ENCODE data around the gene DMBX1.

DMBX1 gene

DNA sequence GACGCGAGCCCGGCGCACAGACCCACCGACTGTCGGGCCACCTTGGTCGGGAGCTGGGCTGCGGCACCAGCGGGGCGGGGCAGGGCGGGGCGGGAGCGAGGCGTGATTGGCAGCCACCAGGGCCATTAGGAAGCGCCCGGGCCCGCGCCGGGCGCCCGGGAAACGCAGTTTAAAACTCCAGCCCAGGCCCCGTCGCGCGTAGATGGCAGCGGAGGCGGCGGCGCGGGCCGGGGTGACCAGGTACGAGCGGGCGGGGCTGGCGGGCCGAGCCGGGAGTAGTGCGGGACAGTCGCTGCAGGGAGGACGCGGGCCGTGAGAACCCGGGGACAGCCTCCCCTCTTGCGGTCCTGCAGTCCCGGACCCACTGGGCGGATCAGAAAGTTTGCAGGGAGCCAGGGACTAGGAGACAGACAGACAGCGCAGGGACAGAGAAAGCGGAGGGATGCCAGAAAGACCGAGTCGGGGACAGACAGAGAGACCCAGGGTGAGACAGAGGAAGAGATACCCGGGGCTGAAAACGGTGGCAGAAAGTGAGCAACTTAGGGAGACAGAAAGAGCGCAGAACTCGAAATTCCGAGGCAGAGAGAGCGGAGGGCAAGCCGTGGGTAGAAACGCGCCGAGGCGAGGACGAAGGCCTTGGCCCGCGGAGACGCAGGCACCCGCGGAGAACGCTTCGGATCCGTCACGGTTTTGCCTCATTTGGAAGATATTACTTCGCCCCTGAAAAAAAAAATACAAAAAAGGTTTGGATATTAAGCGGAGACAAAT is at the start of gene DMBX1:
TSS of gene DMBX1 (plus strand) at position 199 of the 768 bp plus-strand sequence. CDS start 17,175 bp downstream, outside the sequence.
- Mint-ChIP-seq H3K36me3 (ENCODE audit: low read depth) (no peaks in the 10 kb centered on the region), H3K4me1 (peaks cover 49% of the 10 kb centered on the region), H3K4me3 (peak within 1 kb of the TSS; percentile 73), H3K9me3 (peaks cover 4% of the 10 kb centered on the region), H3K27me3 (ENCODE audit: low read depth, poor library complexity) (peaks cover 100% of the 10 kb centered on the region), H3K27ac (peak within 1 kb of the TSS; percentile 4)
- peak; percentile 71 for DNase-seq
- TF ChIP-seq, protein P1, sequence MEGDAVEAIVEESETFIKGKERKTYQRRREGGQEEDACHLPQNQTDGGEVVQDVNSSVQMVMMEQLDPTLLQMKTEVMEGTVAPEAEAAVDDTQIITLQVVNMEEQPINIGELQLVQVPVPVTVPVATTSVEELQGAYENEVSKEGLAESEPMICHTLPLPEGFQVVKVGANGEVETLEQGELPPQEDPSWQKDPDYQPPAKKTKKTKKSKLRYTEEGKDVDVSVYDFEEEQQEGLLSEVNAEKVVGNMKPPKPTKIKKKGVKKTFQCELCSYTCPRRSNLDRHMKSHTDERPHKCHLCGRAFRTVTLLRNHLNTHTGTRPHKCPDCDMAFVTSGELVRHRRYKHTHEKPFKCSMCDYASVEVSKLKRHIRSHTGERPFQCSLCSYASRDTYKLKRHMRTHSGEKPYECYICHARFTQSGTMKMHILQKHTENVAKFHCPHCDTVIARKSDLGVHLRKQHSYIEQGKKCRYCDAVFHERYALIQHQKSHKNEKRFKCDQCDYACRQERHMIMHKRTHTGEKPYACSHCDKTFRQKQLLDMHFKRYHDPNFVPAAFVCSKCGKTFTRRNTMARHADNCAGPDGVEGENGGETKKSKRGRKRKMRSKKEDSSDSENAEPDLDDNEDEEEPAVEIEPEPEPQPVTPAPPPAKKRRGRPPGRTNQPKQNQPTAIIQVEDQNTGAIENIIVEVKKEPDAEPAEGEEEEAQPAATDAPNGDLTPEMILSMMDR (IDR thresholded peaks at IDR 0.05) = no peak

DNA sequence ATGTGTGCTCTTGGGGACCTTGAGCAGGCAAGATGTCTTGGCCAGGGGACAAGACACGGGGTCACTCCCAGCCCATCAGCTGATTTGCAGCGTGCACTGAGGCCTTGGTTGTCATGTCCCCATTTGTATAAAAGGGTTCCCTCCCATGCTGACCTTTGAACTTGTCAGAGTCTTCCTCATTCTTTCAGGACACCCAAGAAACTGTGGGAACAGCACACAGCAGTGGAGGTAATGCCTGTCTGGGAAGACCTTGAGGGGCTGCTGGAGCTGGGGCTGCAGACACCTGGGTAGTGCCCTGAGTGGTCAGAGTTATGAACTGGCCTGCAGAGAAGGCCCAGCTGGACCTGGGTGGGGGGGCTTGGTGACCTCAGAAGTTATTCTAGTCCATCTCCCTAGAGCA is 49.2 kb upstream of the DMBX1 start:
- no peak for DNase-seq
- Mint-ChIP-seq H3K4me3 (no peak overlapping the region), H3K27ac (no peak overlapping the region), H3K9me3 (no peaks in the 10 kb centered on the region), H3K4me1 (peaks cover 7% of the 10 kb centered on the region), H3K27me3 (ENCODE audit: low read depth, poor library complexity) (peaks cover 76% of the 10 kb centered on the region), H3K36me3 (ENCODE audit: low read depth) (no peaks in the 10 kb centered on the region)
- TF ChIP-seq, protein P1 (IDR thresholded peaks at IDR 0.05) = no peak

DNA sequence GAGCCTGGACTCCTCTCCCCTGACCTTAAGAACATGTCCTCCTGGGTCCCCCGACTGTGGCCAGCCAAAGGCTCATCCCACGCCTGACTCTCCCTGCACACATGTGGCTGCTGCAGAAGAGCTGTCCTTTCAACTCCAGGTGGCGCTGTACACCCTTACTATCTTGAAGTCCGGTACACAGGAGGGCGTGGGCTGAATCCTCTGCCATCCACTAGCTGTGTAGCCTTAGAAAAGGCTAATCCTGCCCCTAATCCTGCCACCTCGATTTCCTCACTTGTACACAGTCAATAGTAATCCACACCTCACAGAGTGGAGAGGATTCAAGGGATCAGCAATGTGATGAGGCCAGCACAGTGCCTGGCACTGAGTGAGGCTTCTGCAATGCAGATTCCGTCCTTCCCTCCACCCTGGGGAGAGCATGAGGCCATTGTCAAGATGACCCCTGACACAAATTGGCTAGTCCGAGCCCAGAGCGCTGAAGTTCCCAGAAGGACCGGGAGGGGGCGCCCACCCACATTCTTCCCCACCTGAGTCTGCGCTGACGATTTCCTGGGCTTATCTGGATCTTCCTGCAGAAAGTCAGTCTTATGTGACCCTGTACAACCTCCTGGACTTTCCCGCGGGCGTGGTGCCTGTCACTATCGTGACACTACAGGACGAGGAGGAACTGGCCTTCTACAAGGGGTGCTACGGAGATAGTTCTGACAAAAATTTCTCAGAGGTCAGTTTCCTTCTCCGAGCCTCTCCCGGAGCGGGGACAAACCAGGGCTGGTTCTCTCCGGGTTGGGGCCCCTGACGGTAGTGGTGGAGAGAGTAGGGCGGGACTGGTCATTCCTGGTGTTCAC is 47.1 kb upstream of the DMBX1 start:
- TF ChIP-seq, protein P1 (IDR thresholded peaks at IDR 0.05) = peak; percentile 95
- Mint-ChIP-seq H3K4me3 (peak overlapping the region; percentile 83), H3K9me3 (no peaks in the 10 kb centered on the region), H3K4me1 (peaks cover 15% of the 10 kb centered on the region), H3K36me3 (ENCODE audit: low read depth) (no peaks in the 10 kb centered on the region), H3K27me3 (ENCODE audit: low read depth, poor library complexity) (peaks cover 83% of the 10 kb centered on the region), H3K27ac (no peak overlapping the region)
- DNase-seq = peak; percentile 90

DNA sequence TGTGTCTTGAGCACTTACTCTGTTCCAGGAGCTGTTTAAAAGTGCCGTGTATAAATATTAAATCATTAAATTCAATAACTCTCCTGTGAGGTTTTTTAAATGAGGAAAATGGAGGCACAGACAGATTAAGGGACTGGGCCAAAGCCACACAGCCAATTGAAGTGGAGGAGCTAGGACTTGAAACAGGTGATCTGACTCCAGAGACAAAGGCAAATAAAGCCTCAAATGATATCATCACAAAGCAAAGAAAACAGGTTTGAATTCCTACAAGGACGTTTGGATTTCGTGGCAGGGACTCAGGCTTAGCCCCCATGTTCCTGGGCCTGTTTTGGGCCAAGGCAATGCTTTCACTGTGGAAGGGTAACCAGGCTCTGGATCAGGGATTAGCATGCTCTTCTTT is 45.2 kb upstream of the DMBX1 start:
- Mint-ChIP-seq H3K36me3 (ENCODE audit: low read depth) (no peaks in the 10 kb centered on the region), H3K9me3 (no peaks in the 10 kb centered on the region), H3K27ac (no peak overlapping the region), H3K4me3 (no peak overlapping the region), H3K4me1 (peaks cover 24% of the 10 kb centered on the region), H3K27me3 (ENCODE audit: low read depth, poor library complexity) (peaks cover 92% of the 10 kb centered on the region)
- DNase-seq = no peak
- TF ChIP-seq, protein P1 (IDR thresholded peaks at IDR 0.05) = no peak

DNA sequence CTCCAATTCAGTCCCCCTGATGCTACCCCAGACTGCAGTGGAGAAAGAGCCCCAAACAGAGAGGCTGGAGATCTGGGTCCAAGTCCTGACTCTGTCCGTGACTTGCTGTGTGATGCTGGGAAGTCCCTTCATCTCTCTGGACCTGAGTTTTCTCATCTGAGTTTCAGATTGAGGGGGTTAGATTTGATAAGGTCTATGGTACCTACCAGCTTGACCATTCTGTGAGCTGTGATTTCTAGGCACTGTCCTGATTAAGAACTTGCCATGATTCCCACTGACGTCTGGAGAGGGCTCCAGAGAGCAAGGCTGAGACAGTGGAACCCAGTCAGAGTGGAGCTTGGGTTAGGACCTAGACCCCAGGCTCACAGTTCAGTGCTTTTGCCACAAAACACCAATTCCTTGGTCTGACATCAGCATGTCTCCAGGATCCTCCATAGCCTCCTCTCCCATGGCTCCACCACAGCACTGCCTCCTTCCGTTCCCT is 43.8 kb upstream of the DMBX1 start:
- no peak overlapping the region for H3K27ac Mint-ChIP-seq
- H3K27me3 Mint-ChIP-seq (ENCODE audit: low read depth, poor library complexity) = peaks cover 94% of the 10 kb centered on the region
- no peak overlapping the region for H3K4me3 Mint-ChIP-seq
- DNase-seq = no peak
- H3K4me1 Mint-ChIP-seq = peaks cover 24% of the 10 kb centered on the region
- H3K9me3 Mint-ChIP-seq = no peaks in the 10 kb centered on the region
- no peaks in the 10 kb centered on the region for H3K36me3 Mint-ChIP-seq (ENCODE audit: low read depth)
- TF ChIP-seq, protein P1 (IDR thresholded peaks at IDR 0.05) = no peak

Measured in nephron progenitor cell (in vitro differentiated cells).